Measurements from ENCODE around the gene TECR. TPM values are rescaled to one million over a fixed set of nuclear protein-coding genes. Genes with fewer than 3 reads are reported as not detected.

The TECR gene
- total and polyA plus RNA-seq, 9 of the 15 experiments (the other 6 are each of a cell fraction or from before 2014, with no cell fraction given) = 29.3 to 211 (median 81.4) TPM

GRCh38 chr19:14510311-14511228, 18.8 kb upstream of the TECR start (continued):
- TF ChIP-seq ZNF592 (IDR thresholded peaks at IDR 0.05) (0 out of 2 replicates have a peak, but pooled peaks have one; percentile 9), U2AF2 (optimal IDR thresholded peaks at IDR 0.05; ENCODE audit: low read depth, low read length) (no peak), ZNF644 (tag; IDR thresholded peaks at IDR 0.05; ENCODE audit: low read depth) (no peak), SFPQ (IDR thresholded peaks at IDR 0.05; ENCODE audit: low read depth, low read length) (no peak), SMAD2 (IDR thresholded peaks at IDR 0.05; ENCODE audit: low read depth, low read length) (no peak), SIRT6 (IDR thresholded peaks at IDR 0.05; ENCODE audit: low read depth, low read length) (no peak), SMAD3 (CRISPR knock-in tag; conservative IDR thresholded peaks at IDR 0.05) (no peak), CHD2 (IDR thresholded peaks at IDR 0.05; ENCODE audit: low read depth, low read length) (no peak), CUX1 (CRISPR knock-in tag; IDR thresholded peaks at IDR 0.05) (no peak), TCF7 (IDR thresholded peaks at IDR 0.05; ENCODE audit: borderline replicate concordance) (no peak), MBD1 (CRISPR knock-in tag; IDR thresholded peaks at IDR 0.05) (no peak), ZNF589 (CRISPR knock-in tag; IDR thresholded peaks at IDR 0.05; ENCODE audit: low read depth) (no peak; the same call in 1 of the 2 replicates)
